ENCODE data around the gene CPVL. TPM values are rescaled to one million over a fixed set of nuclear protein-coding genes. Genes with fewer than 3 reads are reported as not detected.

The CPVL gene
- total RNA-seq, 1 donor from 2014 or later = 56.6 TPM

- Mint-ChIP-seq H3K27ac (no peak overlapping the region), H3K4me1 (peaks cover 8% of the 10 kb centered on the region), H3K36me3 (no peaks in the 10 kb centered on the region), H3K4me3 (no peak overlapping the region), H3K27me3 (ENCODE audit: insufficient read depth, low read depth) (no peaks in the 10 kb centered on the region), H3K9me3 (no peaks in the 10 kb centered on the region)
- no peak for DNase-seq (ENCODE audit: low spot score)
- Histone ChIP-seq H2AFZ (replicated peaks) (no peak overlapping the region), H3K27me3 (no peaks in the 10 kb centered on the region), H3K4me1 (peaks cover 9% of the 10 kb centered on the region), H3K4me3 (no peak overlapping the region), H3K36me3 (no peaks in the 10 kb centered on the region), H3K9me3 (ENCODE audit: low read depth) (no peaks in the 10 kb centered on the region), H3F3A (ENCODE audit: low read depth) (no peaks in the 10 kb centered on the region), H4K20me1 (ENCODE audit: low read depth) (no peaks in the 10 kb centered on the region), H3K79me2 (ENCODE audit: low read depth) (no peaks in the 10 kb centered on the region), H3K9ac (no peak overlapping the region), H3K4me2 (no peak overlapping the region), H3K27ac (no peak overlapping the region)
- no peak for TF ChIP-seq EZH2phosphoT487 (IDR thresholded peaks at IDR 0.05)
- TF ChIP-seq CTCF (IDR thresholded peaks at IDR 0.05) = no peak
- no peak for TF ChIP-seq EZH2 (IDR thresholded peaks at IDR 0.05)
These were observed 23.6 kb downstream of the CPVL start for GRCh38 chr7:29122759-29123158.

GRCh38 chr7:29122081-29122480 lies 24.3 kb downstream of the CPVL start:
- Histone ChIP-seq H2AFZ (replicated peaks) (no peak overlapping the region), H3K27me3 (no peaks in the 10 kb centered on the region), H3K4me1 (peaks cover 2% of the 10 kb centered on the region), H3F3A (ENCODE audit: low read depth) (no peaks in the 10 kb centered on the region), H4K20me1 (ENCODE audit: low read depth) (no peaks in the 10 kb centered on the region), H3K4me3 (no peak overlapping the region), H3K9me3 (ENCODE audit: low read depth) (no peaks in the 10 kb centered on the region), H3K4me2 (no peak overlapping the region), H3K79me2 (ENCODE audit: low read depth) (no peaks in the 10 kb centered on the region), H3K36me3 (no peaks in the 10 kb centered on the region), H3K27ac (no peak overlapping the region), H3K9ac (no peak overlapping the region)
- Mint-ChIP-seq H3K4me1 (peaks cover 3% of the 10 kb centered on the region), H3K27ac (no peak overlapping the region), H3K27me3 (ENCODE audit: insufficient read depth, low read depth) (no peaks in the 10 kb centered on the region), H3K4me3 (no peak overlapping the region), H3K36me3 (no peaks in the 10 kb centered on the region), H3K9me3 (no peaks in the 10 kb centered on the region)
- no peak for DNase-seq (ENCODE audit: low spot score)
- TF ChIP-seq CTCF (IDR thresholded peaks at IDR 0.05) = no peak
- no peak for TF ChIP-seq EZH2phosphoT487 (IDR thresholded peaks at IDR 0.05)
- no peak for TF ChIP-seq EZH2 (IDR thresholded peaks at IDR 0.05)

- Mint-ChIP-seq H3K4me1 (peaks cover 4% of the 10 kb centered on the region), H3K27ac (no peak overlapping the region), H3K9me3 (no peaks in the 10 kb centered on the region), H3K27me3 (ENCODE audit: insufficient read depth, low read depth) (no peaks in the 10 kb centered on the region), H3K4me3 (no peak overlapping the region), H3K36me3 (no peaks in the 10 kb centered on the region)
- Histone ChIP-seq H3F3A (ENCODE audit: low read depth) (no peaks in the 10 kb centered on the region), H3K9ac (no peak overlapping the region), H2AFZ (replicated peaks) (no peak overlapping the region), H3K79me2 (ENCODE audit: low read depth) (no peaks in the 10 kb centered on the region), H3K27ac (no peak overlapping the region), H3K4me3 (no peak overlapping the region), H3K4me1 (peaks cover 4% of the 10 kb centered on the region), H4K20me1 (ENCODE audit: low read depth) (no peaks in the 10 kb centered on the region), H3K9me3 (ENCODE audit: low read depth) (no peaks in the 10 kb centered on the region), H3K36me3 (no peaks in the 10 kb centered on the region), H3K27me3 (no peaks in the 10 kb centered on the region), H3K4me2 (no peak overlapping the region)
- TF ChIP-seq EZH2 (IDR thresholded peaks at IDR 0.05) (no peak), CTCF (IDR thresholded peaks at IDR 0.05) (no peak), EZH2phosphoT487 (IDR thresholded peaks at IDR 0.05) (no peak)
- no peak for DNase-seq (ENCODE audit: low spot score)
These were observed 25.4 kb downstream of the CPVL start for GRCh38 chr7:29120955-29121354.

Data from neural progenitor cell (in vitro differentiated cells).